HepG2 (cell line): Measurements from ENCODE around the gene GAREM1. TPM values are rescaled to one million over a fixed set of nuclear protein-coding genes. Genes with fewer than 3 reads are reported as not detected.

Experiments
- ATAC-seq: fragments of 200-7000 bp; cut with Tn5 transposase; 3 replicates; pipeline ENCODE4 v1.9.1; 2020; ENCODE audit warnings: mild to moderate bottlenecking, moderate library complexity
- BruUV-seq: library from RNA; stranded (reverse); fragments of 400-500 nt; replicated peaks from 2 replicates; lab custom pipeline; 2021; lab: Mats Ljungman, UMichigan
- CTCF ChIA-PET: fragments of 300-600 bp; formaldehyde crosslinking; extraction: SDS; loops from one replicate; lab custom pipeline; 2021; ENCODE audit warnings: low total read pairs, inconsistent platforms, low intra/inter-chr PET ratio; lab: Yijun Ruan, JAX
- POLR2A ChIA-PET: fragments of 350-600 bp; sonication (Branson Sonifier 250); formaldehyde crosslinking; loops from one replicate; lab custom pipeline; 2020; ENCODE audit warnings: antibody characterized with exemption, inconsistent platforms; lab: Yijun Ruan, JAX
- DNase-seq: peaks from one replicate; pipeline ENCODE4 v3.0.0-alpha.2; 2015; ENCODE audit warnings: low spot score
- FAIRE-seq: peaks from 3 replicates; lab custom pipeline; 2011; peaks lifted over from hg19 to GRCh38; lab: Jason Lieb, UNC
- H2AFZ ChIP-seq: one replicate; pipeline ENCODE4 v1.6.1; 2011; ENCODE audit warnings: low read length, inconsistent platforms
- H3K27ac ChIP-seq: fragments of 300-600 bp; 3 replicates; pipeline ENCODE4 v1.8.0; 2011; ENCODE audit warnings: mixed run types, mild to moderate bottlenecking, mixed read lengths, low read length, inconsistent platforms; ENCODE audit not compliant: insufficient read depth; ENCODE audit errors: extremely low read length
- H3K27me3 ChIP-seq, 2 experiments: fragments of 200-600 bp in 1 of 2; 2 replicates in 1 of 2; 3 replicates in 1 of 2; pipeline versions ENCODE4 v1.6.0 to v1.8.0; 2011; ENCODE audit warnings: low read length in 2 of 2, mild to moderate bottlenecking in 2 of 2, moderate library complexity in 2 of 2, inconsistent platforms in 1 of 2; ENCODE audit not compliant: insufficient read depth in 2 of 2, control insufficient read depth in 1 of 2
- H3K36me3 ChIP-seq, 2 experiments: fragments of 200-600 bp in 1 of 2; replicated peaks in 1 of 2; 2 replicates in 1 of 2; 3 replicates in 1 of 2; pipeline versions ENCODE4 v1.5.1 to v1.8.0; 2011; ENCODE audit warnings: low read length in 2 of 2, inconsistent platforms in 1 of 2; ENCODE audit not compliant: insufficient read depth in 2 of 2, control insufficient read depth in 1 of 2
- H3K4me1 ChIP-seq: 2 replicates; pipeline ENCODE4 v1.5.1; 2012; ENCODE audit warnings: low read length, inconsistent platforms; ENCODE audit not compliant: insufficient read depth
- H3K4me2 ChIP-seq: 2 replicates; pipeline ENCODE4 v1.6.0; 2011; ENCODE audit warnings: low read depth, low read length, inconsistent platforms
- H3K4me3 ChIP-seq, 3 experiments: fragments of 200-600 bp in 1 of 3; sonication (generic), shearing (Covaris generic) in 1 of 3; replicated peaks in 1 of 3; 2 replicates each; pipeline ENCODE4 v1.5.1; 2011 to 2016; ENCODE audit warnings: low read length in 3 of 3, inconsistent platforms in 2 of 3, low read depth in 2 of 3, mild to moderate bottlenecking in 2 of 3, control low read depth in 1 of 3, mixed read lengths in 1 of 3; ENCODE audit not compliant: insufficient read depth in 1 of 3
- H3K79me2 ChIP-seq: one replicate; pipeline ENCODE4 v1.6.1; 2011; ENCODE audit warnings: low read length, inconsistent platforms; ENCODE audit not compliant: insufficient read depth
- H3K9ac ChIP-seq: 2 replicates; pipeline ENCODE4 v1.6.0; 2011; ENCODE audit warnings: mild to moderate bottlenecking, low read depth, low read length, inconsistent platforms; ENCODE audit not compliant: insufficient read depth
- H3K9me3 ChIP-seq: 2 replicates; pipeline ENCODE4 v1.5.1; 2012; ENCODE audit warnings: mild to moderate bottlenecking, low read length
- H4K20me1 ChIP-seq: 2 replicates; pipeline ENCODE4 v1.6.0; 2011; ENCODE audit warnings: inconsistent platforms, mild to moderate bottlenecking, low read length, moderate library complexity; ENCODE audit not compliant: insufficient read depth
- ATAD3A ChIP-seq: sonication (generic); formaldehyde crosslinking; IDR thresholded peaks from 2 replicates; pipeline ENCODE4 v1.4.0; 2020; ENCODE audit warnings: missing genetic modification reagents
- CCAR2 ChIP-seq: fragments of 200-400 bp; formaldehyde crosslinking; optimal IDR thresholded peaks from 2 replicates; pipeline ENCODE3; 2018; ENCODE audit warnings: low read depth, mild to moderate bottlenecking, low read length, moderate library complexity
- GATA4 ChIP-seq: sonication (generic); IDR thresholded peaks from 2 replicates; pipeline ENCODE4 v1.6.1; 2016; ENCODE audit warnings: antibody characterized with exemption, low read depth, borderline replicate concordance
- HNRNPUL1 ChIP-seq: fragments of 200-400 bp; formaldehyde crosslinking; IDR thresholded peaks from 2 replicates; pipeline ENCODE4 v1.6.1; 2017; ENCODE audit warnings: low read depth, mild to moderate bottlenecking, low read length, moderate library complexity
- PHF21A ChIP-seq: sonication (generic); formaldehyde crosslinking; IDR thresholded peaks from 2 replicates; pipeline ENCODE4 v1.5.0; 2020; ENCODE audit warnings: mild to moderate bottlenecking, missing genetic modification reagents
- PLRG1 ChIP-seq: fragments of 450-650 bp; conservative IDR thresholded peaks from 2 replicates; pipeline ENCODE4 v1.6.1; 2016
- POGZ ChIP-seq: sonication (generic); formaldehyde crosslinking; IDR thresholded peaks from 2 replicates; pipeline ENCODE4 v1.4.0; 2020; ENCODE audit warnings: mild to moderate bottlenecking, missing genetic modification reagents
- SCMH1 ChIP-seq: sonication (generic); formaldehyde crosslinking; IDR thresholded peaks from 2 replicates; pipeline ENCODE4 v1.9.0; 2021; ENCODE audit warnings: missing genetic modification reagents, mild to moderate bottlenecking, borderline replicate concordance
- XRCC5 ChIP-seq: fragments of 200-400 bp; formaldehyde crosslinking; optimal IDR thresholded peaks from 2 replicates; pipeline ENCODE3; 2017; ENCODE audit warnings: mild to moderate bottlenecking, low read length
- ZFY ChIP-seq: sonication (generic); formaldehyde crosslinking; IDR thresholded peaks from 2 replicates; pipeline ENCODE4 v1.4.0; 2020; ENCODE audit warnings: missing genetic modification reagents
- ZFYVE20 ChIP-seq: sonication (generic); formaldehyde crosslinking; IDR thresholded peaks from 2 replicates; pipeline ENCODE4 v1.8.0; 2023; ENCODE audit warnings: low read depth, mild to moderate bottlenecking, moderate library complexity, missing genetic modification reagents, borderline replicate concordance
- ZMYM4 ChIP-seq: sonication (generic); formaldehyde crosslinking; IDR thresholded peaks from 2 replicates; pipeline ENCODE4 v1.8.1; 2023; ENCODE audit warnings: mild to moderate bottlenecking, missing genetic modification reagents
- ZNF431 ChIP-seq: sonication (generic); formaldehyde crosslinking; IDR thresholded peaks from 2 replicates; pipeline ENCODE4 v1.9.0; 2022; ENCODE audit warnings: missing genetic modification reagents, low read depth, mild to moderate bottlenecking, borderline replicate concordance
- ZNF644 ChIP-seq: IDR thresholded peaks from 2 replicates; pipeline ENCODE4 v1.6.1; 2016; ENCODE audit warnings: low read depth
- WGBS: methylation state at CpG from one replicate; pipeline ENCODE4 v1.1.6; 2017; ENCODE audit warnings: low lambda C conversion rate; 5-methylcytosine and 5-hydroxymethylcytosine counted together
- in situ Hi-C: cut with HindIII; loops from 2 replicates; pipeline ENCODE4 v1.10.0; 2017; ENCODE audit warnings: low pct_unique_long_range_greater_than_20kb; ENCODE audit not compliant: extremely low pct_ligation_motif_present
- intact Hi-C: fragments of 100-400 bp; cut with micrococcal nuclease; formaldehyde crosslinking; loops from one replicate; pipeline ENCODE4 v1.10.0; 2022; ENCODE audit not compliant: unreplicated experiment
- polyA plus RNA-seq, 8 experiments: library from polyadenylated mRNA; depleted of rRNA in 3 of 8; stranded (reverse) in 7 of 8; unstranded in 1 of 8; fragments of >200 nt; fragmentation: Illumina TruSeq in 4 of 8; extraction: Trizol in 4 of 8; gene quantifications; 2 replicates each; pipeline versions ENCODE4 v1.2.1 to v1.2.3, GENCODE V29; 2011 to 2016; ENCODE audit warnings: low read depth in 4 of 8, missing spikeins in 1 of 8, mixed read lengths in 1 of 8; ENCODE audit not compliant: insufficient read depth in 1 of 8
- total RNA-seq, 5 experiments: library from RNA; depleted of rRNA; stranded (reverse); fragments of >200 nt; fragmentation: Illumina TruSeq; extraction: Trizol; gene quantifications; 2 replicates each; pipeline ENCODE4 v1.2.3, GENCODE V29; 2016; ENCODE audit warnings: low read depth in 1 of 5
- TF ChIP-seq, protein P1 (sequence below): sonication (generic); formaldehyde crosslinking; IDR thresholded peaks from 2 replicates; pipeline ENCODE4 v1.4.0; 2020; ENCODE audit warnings: missing genetic modification reagents
- TF ChIP-seq, protein P2 (sequence below): sonication (generic); formaldehyde crosslinking; IDR thresholded peaks from 2 replicates; pipeline ENCODE4 v1.5.0; 2020; ENCODE audit warnings: mild to moderate bottlenecking, missing genetic modification reagents

GAREM1 gene
- total and polyA plus RNA-seq, 2 of the 13 experiments (the other 11 are each of a cell fraction or from before 2014, with no cell fraction given): 2.5 to 2.9 TPM

- FAIRE-seq: no peak
- Histone ChIP-seq H3K27me3 (no peaks in the 10 kb centered on the region; a peak in 1 of 5 replicates), H3K36me3 (no peaks in the 10 kb centered on the region), H3K4me2 (no peak overlapping the region), H3K9me3 (no peaks in the 10 kb centered on the region), H3K4me1 (peaks cover 19% of the 10 kb centered on the region), H3K79me2 (no peaks in the 10 kb centered on the region), H3K9ac (no peak overlapping the region), H4K20me1 (no peaks in the 10 kb centered on the region), H3K27ac (no peak overlapping the region), H3K4me3 (no peak overlapping the region), H2AFZ (no peak overlapping the region)
- intact Hi-C loops (no loop called here), in situ Hi-C loops (no loop called here)
- ATAC-seq: no peak
- no peak for DNase-seq
- ChIA-PET CTCF (no interaction called here), POLR2A (no interaction called here)
- 65% methylated on average over 2 of the region's 2 CpGs for WGBS
- TF ChIP-seq POGZ (CRISPR knock-in tag) (no peak), ZNF644 (CRISPR knock-in tag) (no peak)
- BruUV-seq: no TSS peak
These were observed 254.3 kb downstream of the GAREM1 start for GRCh38 chr18:32216390-32216789.

DNA sequence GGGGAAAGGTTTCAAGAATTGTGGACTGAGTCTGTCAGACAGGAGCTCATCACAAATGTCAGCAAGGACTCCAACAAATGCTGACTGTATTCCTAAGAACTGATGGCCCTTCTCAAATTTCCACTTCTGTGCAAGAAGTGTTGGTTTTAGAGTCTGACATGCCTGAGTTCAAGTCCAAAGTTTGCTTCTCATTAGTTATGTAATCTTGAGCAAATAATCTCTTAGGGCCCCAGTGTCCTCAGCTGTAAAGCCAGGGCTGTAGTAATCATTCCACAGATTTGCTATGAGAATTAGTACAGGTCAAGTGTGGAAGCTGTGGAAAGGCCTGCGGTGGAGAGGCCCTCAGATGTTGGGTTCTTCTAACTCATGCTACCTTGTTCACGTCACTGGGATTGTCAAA, 257.0 kb downstream of the GAREM1 start:
- Histone ChIP-seq H4K20me1 (no peaks in the 10 kb centered on the region), H3K4me2 (no peak overlapping the region; the same call in 1 of the 2 replicates), H3K9ac (no peak overlapping the region), H2AFZ (no peak overlapping the region), H3K27me3 (no peaks in the 10 kb centered on the region), H3K27ac (no peak overlapping the region), H3K4me1 (peaks cover 19% of the 10 kb centered on the region), H3K4me3 (no peak overlapping the region), H3K36me3 (no peaks in the 10 kb centered on the region), H3K79me2 (no peaks in the 10 kb centered on the region), H3K9me3 (no peaks in the 10 kb centered on the region)
- POLR2A ChIA-PET: no interaction called here
- 4% methylated on average over 2 of the region's 2 CpGs for WGBS
- in situ Hi-C loops: no loop called here
- intact Hi-C loops: no loop called here
- BruUV-seq: no TSS peak
- peak; percentile 76 for DNase-seq
- peak; percentile 93 for ATAC-seq
- CTCF ChIA-PET: no interaction called here
- FAIRE-seq: peak; percentile 87
- TF ChIP-seq ZFYVE20 (CRISPR knock-in tag) (no peak), HNRNPUL1 (no peak), XRCC5 (no peak), ATAD3A (no peak), SCMH1 (no peak), PHF21A (peak; percentile 52; the same call in 1 of the 2 replicates), CCAR2 (no peak), PLRG1 (no peak), ZMYM4 (CRISPR knock-in tag) (peak; percentile 81), ZFY (CRISPR knock-in tag) (no peak), GATA4 (no peak), ZNF431 (CRISPR knock-in tag) (no peak)
- TF ChIP-seq, protein P1, sequence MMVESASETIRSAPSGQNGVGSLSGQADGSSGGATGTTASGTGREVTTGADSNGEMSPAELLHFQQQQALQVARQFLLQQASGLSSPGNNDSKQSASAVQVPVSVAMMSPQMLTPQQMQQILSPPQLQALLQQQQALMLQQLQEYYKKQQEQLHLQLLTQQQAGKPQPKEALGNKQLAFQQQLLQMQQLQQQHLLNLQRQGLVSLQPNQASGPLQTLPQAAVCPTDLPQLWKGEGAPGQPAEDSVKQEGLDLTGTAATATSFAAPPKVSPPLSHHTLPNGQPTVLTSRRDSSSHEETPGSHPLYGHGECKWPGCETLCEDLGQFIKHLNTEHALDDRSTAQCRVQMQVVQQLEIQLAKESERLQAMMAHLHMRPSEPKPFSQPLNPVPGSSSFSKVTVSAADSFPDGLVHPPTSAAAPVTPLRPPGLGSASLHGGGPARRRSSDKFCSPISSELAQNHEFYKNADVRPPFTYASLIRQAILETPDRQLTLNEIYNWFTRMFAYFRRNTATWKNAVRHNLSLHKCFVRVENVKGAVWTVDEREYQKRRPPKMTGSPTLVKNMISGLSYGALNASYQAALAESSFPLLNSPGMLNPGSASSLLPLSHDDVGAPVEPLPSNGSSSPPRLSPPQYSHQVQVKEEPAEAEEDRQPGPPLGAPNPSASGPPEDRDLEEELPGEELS (CRISPR knock-in tag): no peak
- TF ChIP-seq, protein P2, sequence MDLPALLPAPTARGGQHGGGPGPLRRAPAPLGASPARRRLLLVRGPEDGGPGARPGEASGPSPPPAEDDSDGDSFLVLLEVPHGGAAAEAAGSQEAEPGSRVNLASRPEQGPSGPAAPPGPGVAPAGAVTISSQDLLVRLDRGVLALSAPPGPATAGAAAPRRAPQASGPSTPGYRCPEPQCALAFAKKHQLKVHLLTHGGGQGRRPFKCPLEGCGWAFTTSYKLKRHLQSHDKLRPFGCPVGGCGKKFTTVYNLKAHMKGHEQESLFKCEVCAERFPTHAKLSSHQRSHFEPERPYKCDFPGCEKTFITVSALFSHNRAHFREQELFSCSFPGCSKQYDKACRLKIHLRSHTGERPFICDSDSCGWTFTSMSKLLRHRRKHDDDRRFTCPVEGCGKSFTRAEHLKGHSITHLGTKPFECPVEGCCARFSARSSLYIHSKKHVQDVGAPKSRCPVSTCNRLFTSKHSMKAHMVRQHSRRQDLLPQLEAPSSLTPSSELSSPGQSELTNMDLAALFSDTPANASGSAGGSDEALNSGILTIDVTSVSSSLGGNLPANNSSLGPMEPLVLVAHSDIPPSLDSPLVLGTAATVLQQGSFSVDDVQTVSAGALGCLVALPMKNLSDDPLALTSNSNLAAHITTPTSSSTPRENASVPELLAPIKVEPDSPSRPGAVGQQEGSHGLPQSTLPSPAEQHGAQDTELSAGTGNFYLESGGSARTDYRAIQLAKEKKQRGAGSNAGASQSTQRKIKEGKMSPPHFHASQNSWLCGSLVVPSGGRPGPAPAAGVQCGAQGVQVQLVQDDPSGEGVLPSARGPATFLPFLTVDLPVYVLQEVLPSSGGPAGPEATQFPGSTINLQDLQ (CRISPR knock-in tag): no peak
